Measurements from ENCODE around the gene HLA-G.

GRCh38 chr6:29825848-29826247, 1.8 kb upstream of the HLA-G start:
- no peak for TF ChIP-seq POLR2AphosphoS5 (IDR thresholded peaks at IDR 0.05; ENCODE audit: low read depth, low read length)
- TF ChIP-seq CTCF (IDR thresholded peaks at IDR 0.05 in 2 of 3, conservative IDR thresholded peaks at IDR 0.05 in 1 of 3; ENCODE audit: borderline replicate concordance in 1 of 3, insufficient read depth in 1 of 3, low read depth in 2 of 3, low read length in 2 of 3), result no peak

Measured in HCT116 (cell line).